Measurements from ENCODE around the gene RAET1E. TPM values are rescaled to one million over a fixed set of nuclear protein-coding genes. Genes with fewer than 3 reads are reported as not detected.

RAET1E gene
- total RNA-seq, 1 experiment from 2014 or later = not detected

- POLR2A ChIA-PET = no interaction called here
Observed at GRCh38 chr6:149876241-149876933, 21.5 kb downstream of the RAET1E start.

DNA sequence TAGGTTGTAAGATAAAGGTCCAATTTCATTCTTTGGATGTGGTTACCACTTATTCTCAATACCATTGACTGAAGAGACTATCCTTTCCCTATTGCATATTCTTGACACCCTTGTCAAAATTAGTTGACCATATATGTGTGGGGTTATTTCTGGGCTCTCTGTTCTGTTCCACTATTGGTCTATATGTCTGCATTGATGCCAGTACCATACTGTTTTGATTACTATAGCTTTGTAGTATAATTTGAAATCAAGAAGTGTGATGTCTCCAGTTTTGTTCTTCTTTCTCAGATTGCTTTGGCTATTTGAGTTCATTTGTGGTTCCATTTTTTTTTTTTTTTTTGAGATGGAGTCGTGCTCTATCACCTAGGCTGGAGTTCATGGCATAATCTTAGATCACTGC lies 25.7 kb downstream of the RAET1E start:
- peaks cover 7% of the 10 kb centered on the region for H3K4me1 Mint-ChIP-seq (ENCODE audit: low read depth, unreplicated experiment)
- no peaks in the 10 kb centered on the region for H3K27me3 ChIP-seq (replicated peaks; ENCODE audit: control insufficient read depth, insufficient read depth, low read length)
- no peak overlapping the region for H3K4me3 Mint-ChIP-seq (ENCODE audit: unreplicated experiment)
- H3K4me1 ChIP-seq = no peaks in the 10 kb centered on the region
- TF ChIP-seq CTCF (IDR thresholded peaks at IDR 0.05; ENCODE audit: insufficient read depth in 1 of 2, low read depth in 1 of 2, low read length in 1 of 2, severe bottlenecking in 1 of 2, unreplicated experiment in 1 of 2) = no peak
- H3K9me3 Mint-ChIP-seq (ENCODE audit: unreplicated experiment) = no peaks in the 10 kb centered on the region
- H3K36me3 ChIP-seq (ENCODE audit: control insufficient read depth, insufficient read depth, low read length) = no peaks in the 10 kb centered on the region
- H3K27me3 Mint-ChIP-seq (ENCODE audit: insufficient read depth, unreplicated experiment) = peaks cover 9% of the 10 kb centered on the region
- no peak for DNase-seq
- BruUV-seq (replicated peaks) = no TSS peak
- H3K4me3 ChIP-seq (ENCODE audit: low read depth, low read length) = no peak overlapping the region
- H3K9me3 ChIP-seq = no peaks in the 10 kb centered on the region
- H3K36me3 Mint-ChIP-seq (ENCODE audit: insufficient read depth, unreplicated experiment) = no peaks in the 10 kb centered on the region
- POLR2A ChIA-PET = no interaction called here
- CTCF ChIA-PET = no interaction called here
- intact Hi-C loops (cut with micrococcal nuclease; ENCODE audit: unreplicated experiment) = no loop called here
- no peak overlapping the region for H3K27ac Mint-ChIP-seq (ENCODE audit: unreplicated experiment)

More at GRCh38 chr6:149876241-149876933, 21.5 kb downstream of the RAET1E start:
- H3K27me3 ChIP-seq (replicated peaks; ENCODE audit: control insufficient read depth, insufficient read depth, low read length) = no peaks in the 10 kb centered on the region
- no peaks in the 10 kb centered on the region for H3K9me3 ChIP-seq
- no peaks in the 10 kb centered on the region for H3K36me3 Mint-ChIP-seq (ENCODE audit: insufficient read depth, unreplicated experiment)
- H3K4me3 ChIP-seq (ENCODE audit: low read depth, low read length) = no peak overlapping the region
- no peaks in the 10 kb centered on the region for H3K36me3 ChIP-seq (ENCODE audit: control insufficient read depth, insufficient read depth, low read length)
- no peak overlapping the region for H3K27ac Mint-ChIP-seq (ENCODE audit: unreplicated experiment)
- no peaks in the 10 kb centered on the region for H3K4me1 Mint-ChIP-seq (ENCODE audit: low read depth, unreplicated experiment)
- no TSS peak for BruUV-seq (replicated peaks)
- no peaks in the 10 kb centered on the region for H3K9me3 Mint-ChIP-seq (ENCODE audit: unreplicated experiment)
- intact Hi-C loops (cut with micrococcal nuclease; ENCODE audit: unreplicated experiment) = no loop called here
- CTCF ChIA-PET = no interaction called here
- no peaks in the 10 kb centered on the region for H3K4me1 ChIP-seq
- DNase-seq = no peak
- TF ChIP-seq CTCF (IDR thresholded peaks at IDR 0.05; ENCODE audit: insufficient read depth in 1 of 2, low read depth in 1 of 2, low read length in 1 of 2, severe bottlenecking in 1 of 2, unreplicated experiment in 1 of 2) = no peak
- peaks cover 23% of the 10 kb centered on the region for H3K27me3 Mint-ChIP-seq (ENCODE audit: insufficient read depth, unreplicated experiment)
- H3K4me3 Mint-ChIP-seq (ENCODE audit: unreplicated experiment) = no peak overlapping the region

- CTCF ChIA-PET = no interaction called here
- Histone ChIP-seq H3K27me3 (replicated peaks; ENCODE audit: control insufficient read depth, insufficient read depth, low read length) (no peaks in the 10 kb centered on the region), H3K4me1 (no peaks in the 10 kb centered on the region), H3K36me3 (ENCODE audit: control insufficient read depth, insufficient read depth, low read length) (no peaks in the 10 kb centered on the region), H3K4me3 (ENCODE audit: low read depth, low read length) (no peak overlapping the region), H3K9me3 (no peaks in the 10 kb centered on the region)
- intact Hi-C loops (cut with micrococcal nuclease; ENCODE audit: unreplicated experiment) = no loop called here
- Mint-ChIP-seq H3K9me3 (ENCODE audit: unreplicated experiment) (no peaks in the 10 kb centered on the region), H3K27ac (ENCODE audit: unreplicated experiment) (no peak overlapping the region), H3K27me3 (ENCODE audit: insufficient read depth, unreplicated experiment) (peaks cover 9% of the 10 kb centered on the region), H3K4me3 (ENCODE audit: unreplicated experiment) (no peak overlapping the region), H3K36me3 (ENCODE audit: insufficient read depth, unreplicated experiment) (no peaks in the 10 kb centered on the region), H3K4me1 (ENCODE audit: low read depth, unreplicated experiment) (peaks cover 7% of the 10 kb centered on the region)
- BruUV-seq (replicated peaks) = no TSS peak
- POLR2A ChIA-PET = no interaction called here
- no peak for TF ChIP-seq CTCF (IDR thresholded peaks at IDR 0.05; ENCODE audit: insufficient read depth in 1 of 2, low read depth in 1 of 2, low read length in 1 of 2, severe bottlenecking in 1 of 2, unreplicated experiment in 1 of 2)
- no peak for DNase-seq
Observed at GRCh38 chr6:149871182-149871581, 26.7 kb downstream of the RAET1E start.

All from Caco-2 (cell line).